ENCODE measurements around the gene CD55.

DNA sequence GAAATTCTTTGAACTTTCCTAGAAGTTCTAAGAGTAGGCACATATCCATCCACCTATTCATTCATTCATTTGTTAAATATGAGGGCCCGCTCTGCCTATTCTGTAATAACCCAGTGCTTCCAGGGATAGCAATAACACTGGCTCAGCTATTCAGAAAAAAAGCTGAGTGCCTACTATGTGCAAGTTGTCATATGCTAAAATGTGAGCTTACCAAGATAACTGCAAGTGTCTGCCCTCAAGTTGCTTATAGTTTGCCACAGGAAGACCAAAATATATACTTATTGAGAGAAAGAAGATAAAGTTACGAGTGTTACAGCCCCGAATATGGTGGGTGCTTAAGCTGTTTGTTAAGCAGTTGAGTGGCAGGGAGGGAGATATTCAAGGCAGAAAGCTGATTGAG, 39.6 kb downstream of the CD55 start:
- TF ChIP-seq GATA2 (IDR thresholded peaks at IDR 0.05; ENCODE audit: low read depth, low read length) (no peak), GATA3 (IDR thresholded peaks at IDR 0.05; ENCODE audit: low read depth, low read length) (no peak)

Measured in SH-SY5Y (cell line).